Esophagus muscularis mucosa (tissue), 4 donors: ENCODE results near the gene LRCOL1. TPM values are rescaled to one million over a fixed set of nuclear protein-coding genes. Genes with fewer than 3 reads are reported as not detected.
A peak's percentile ranks its signal among the peaks of the same experiment; 100 is the strongest.

Source experiments
- DNase-seq: peaks from one replicate; pipeline ENCODE4 v3.0.0-alpha.2; 2017; ENCODE audit errors: extremely low spot score
- H3K27ac ChIP-seq, 4 donors: fragments of 200-600 bp; sonication (generic); replicated peaks in 1 of 4; 1 replicate in 3 of 4; 2 replicates in 1 of 4; pipeline ENCODE4 v1.5.1; 2016 to 2019; ENCODE audit warnings: mild to moderate bottlenecking in 1 of 4
- H3K27me3 ChIP-seq, 4 donors: fragments of 200-600 bp; sonication (generic); one replicate each; pipeline versions ENCODE4 v1.5.1 to v1.6.0; 2016 to 2019
- H3K36me3 ChIP-seq, 4 donors: fragments of 200-600 bp; sonication (generic); one replicate each; pipeline ENCODE4 v1.5.1; 2016 to 2019
- H3K4me1 ChIP-seq, 4 donors: fragments of 200-600 bp; sonication (generic); one replicate each; pipeline ENCODE4 v1.5.1; 2016 to 2019
- H3K4me3 ChIP-seq, 4 donors: fragments of 200-600 bp; sonication (generic); 1 replicate in 2 of 4; 2 replicates in 2 of 4; pipeline ENCODE4 v1.5.1; 2016 to 2019; ENCODE audit warnings: mild to moderate bottlenecking in 4 of 4, moderate library complexity in 1 of 4
- H3K9me3 ChIP-seq, 4 donors: fragments of 200-600 bp; sonication (generic); 1 replicate in 3 of 4; 2 replicates in 1 of 4; pipeline ENCODE4 v1.5.1; 2016 to 2019
- EP300 ChIP-seq: sonication (generic); formaldehyde crosslinking; IDR thresholded peaks from one replicate; pipeline ENCODE4 v1.6.1; 2017; ENCODE audit warnings: antibody characterized with exemption
- POLR2A ChIP-seq: fragments of 450-650 bp; IDR thresholded peaks from one replicate; pipeline ENCODE4 v1.6.1; 2017; ENCODE audit warnings: antibody characterized with exemption, moderate library complexity, mild to moderate bottlenecking, low read depth
- POLR2AphosphoS5 ChIP-seq, 2 donors: sonication (generic); formaldehyde crosslinking; IDR thresholded peaks; one replicate each; pipeline ENCODE4 v1.6.1; 2017; ENCODE audit warnings: antibody characterized with exemption in 2 of 2
- WGBS: methylation state at CpG from one replicate; pipeline ENCODE4 v1.1.5; 2018; 5-methylcytosine and 5-hydroxymethylcytosine counted together
- intact Hi-C: fragments of 100-400 bp; cut with DNase I; formaldehyde crosslinking; loops from one replicate; pipeline ENCODE4 v1.15.1; 2023
- total RNA-seq, 4 donors: library from RNA; depleted of rRNA; stranded (reverse); fragments of >200 nt; gene quantifications; one replicate each; pipeline versions ENCODE4 v1.1.0 to v1.2.1, GENCODE V29; 2016
- TF ChIP-seq, protein P1 (sequence below), 3 experiments: fragments of 200-600 bp in 2 of 3; fragments of 450-650 bp in 1 of 3; sonication (generic) in 2 of 3; IDR thresholded peaks; one replicate each; pipeline ENCODE4 v1.5.1; 2017 to 2019; ENCODE audit warnings: antibody characterized with exemption in 3 of 3, mild to moderate bottlenecking in 2 of 3, moderate library complexity in 1 of 3

The LRCOL1 gene
- total RNA-seq, 4 donors from 2014 or later, result not detected

DNA sequence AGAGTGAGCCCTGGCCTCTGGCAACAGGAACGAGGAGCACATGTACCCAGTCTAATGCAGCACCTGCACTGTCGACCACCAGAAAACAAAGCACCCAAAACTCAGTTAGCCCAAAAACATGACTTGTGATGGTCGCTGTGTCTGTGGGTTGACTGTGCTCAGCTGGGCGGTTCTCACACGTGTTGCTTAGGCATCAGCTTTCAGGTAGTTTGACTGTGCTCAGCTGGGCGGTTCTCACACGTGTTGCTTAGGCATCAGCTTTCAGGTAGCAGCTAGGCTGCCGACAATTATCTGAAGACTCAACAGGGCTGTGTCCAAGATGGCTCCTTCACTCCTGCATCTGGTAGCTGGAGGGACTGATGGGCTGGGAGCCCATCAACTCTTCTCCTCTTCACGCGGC is 1.2 kb upstream of the LRCOL1 start:
- intact Hi-C loops, result loop anchor here (10.0 kb wide), 1 partner anchor 457 kb away; no protein-coding TSS in a partner anchor
- no peaks in the 10 kb centered on the region for H3K36me3 ChIP-seq
- H3K4me1 ChIP-seq, result peaks cover 3 to 22% (median 15%) of the 10 kb centered on the region in 4 donors
- TF ChIP-seq, protein P1, sequence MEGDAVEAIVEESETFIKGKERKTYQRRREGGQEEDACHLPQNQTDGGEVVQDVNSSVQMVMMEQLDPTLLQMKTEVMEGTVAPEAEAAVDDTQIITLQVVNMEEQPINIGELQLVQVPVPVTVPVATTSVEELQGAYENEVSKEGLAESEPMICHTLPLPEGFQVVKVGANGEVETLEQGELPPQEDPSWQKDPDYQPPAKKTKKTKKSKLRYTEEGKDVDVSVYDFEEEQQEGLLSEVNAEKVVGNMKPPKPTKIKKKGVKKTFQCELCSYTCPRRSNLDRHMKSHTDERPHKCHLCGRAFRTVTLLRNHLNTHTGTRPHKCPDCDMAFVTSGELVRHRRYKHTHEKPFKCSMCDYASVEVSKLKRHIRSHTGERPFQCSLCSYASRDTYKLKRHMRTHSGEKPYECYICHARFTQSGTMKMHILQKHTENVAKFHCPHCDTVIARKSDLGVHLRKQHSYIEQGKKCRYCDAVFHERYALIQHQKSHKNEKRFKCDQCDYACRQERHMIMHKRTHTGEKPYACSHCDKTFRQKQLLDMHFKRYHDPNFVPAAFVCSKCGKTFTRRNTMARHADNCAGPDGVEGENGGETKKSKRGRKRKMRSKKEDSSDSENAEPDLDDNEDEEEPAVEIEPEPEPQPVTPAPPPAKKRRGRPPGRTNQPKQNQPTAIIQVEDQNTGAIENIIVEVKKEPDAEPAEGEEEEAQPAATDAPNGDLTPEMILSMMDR (IDR thresholded peaks at IDR 0.05), result no peak
- TF ChIP-seq POLR2AphosphoS5 (IDR thresholded peaks at IDR 0.05), result no peak
- no peak for TF ChIP-seq POLR2A
- no peak for TF ChIP-seq EP300
- no peak overlapping the region for H3K4me3 ChIP-seq
- WGBS, result 89% methylated on average over 4 of the region's 10 CpGs
- no peak overlapping the region for H3K27ac ChIP-seq
- no peak for DNase-seq
- peaks cover 0 to 19% (median 9%) of the 10 kb centered on the region in 4 donors for H3K9me3 ChIP-seq
- H3K27me3 ChIP-seq, result peaks cover 0 to 66% (median 10%) of the 10 kb centered on the region in 4 donors

DNA sequence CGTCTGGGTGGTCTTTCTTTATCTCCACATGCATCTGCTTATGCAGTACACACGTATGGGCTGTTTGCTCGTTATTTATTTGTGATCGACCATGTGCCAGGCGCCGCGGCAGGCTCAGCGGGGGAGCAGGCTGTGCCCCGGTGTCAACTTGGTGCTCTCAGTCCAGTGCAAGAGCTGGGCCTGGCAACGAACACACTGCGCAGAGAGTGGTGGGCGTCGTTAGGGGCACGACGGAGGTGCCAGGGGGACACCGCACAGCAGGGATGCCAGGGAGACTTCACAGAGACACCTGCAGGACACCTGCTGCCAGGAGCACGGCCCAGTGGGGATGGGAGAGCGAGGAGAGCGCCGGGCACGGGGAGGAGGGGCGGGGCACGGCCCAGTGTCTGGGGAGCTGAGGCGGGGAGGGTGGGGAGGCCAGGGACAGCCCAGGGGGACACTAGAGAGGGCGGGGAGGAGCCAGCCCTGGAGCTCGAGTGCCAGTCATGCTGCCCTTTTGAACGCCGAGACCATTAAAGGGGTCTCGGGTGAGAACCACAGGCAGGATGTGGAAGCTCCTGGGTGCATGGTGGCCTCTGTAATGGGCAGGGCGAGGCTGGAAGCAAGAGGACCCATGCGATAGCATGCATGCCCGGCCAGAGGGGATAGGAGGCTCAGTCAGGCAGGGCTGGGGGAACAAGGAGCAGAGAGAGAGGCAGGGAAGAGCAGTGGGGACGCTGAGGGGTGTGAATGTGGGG is 652 bp upstream of the LRCOL1 start:
- no peak overlapping the region for H3K27ac ChIP-seq
- intact Hi-C loops, result loop anchor here (10.0 kb wide), 1 partner anchor 456 kb away; no protein-coding TSS in a partner anchor
- no peaks in the 10 kb centered on the region for H3K36me3 ChIP-seq
- H3K9me3 ChIP-seq, result peaks cover 0 to 13% (median 4%) of the 10 kb centered on the region in 4 donors
- WGBS, result 80% methylated on average over 28 of the region's 33 CpGs
- DNase-seq, result no peak
- H3K4me3 ChIP-seq, result peak overlapping the region in 3 of 4 donors; percentile 11 to 33 (median 14)
- H3K4me1 ChIP-seq, result peaks cover 3 to 22% (median 15%) of the 10 kb centered on the region in 4 donors
- TF ChIP-seq POLR2A, result no peak
- TF ChIP-seq, protein P1 (IDR thresholded peaks at IDR 0.05), result no peak
- TF ChIP-seq EP300, result no peak
- TF ChIP-seq POLR2AphosphoS5 (IDR thresholded peaks at IDR 0.05), result no peak
- H3K27me3 ChIP-seq, result peaks cover 0 to 66% (median 5%) of the 10 kb centered on the region in 4 donors

DNA sequence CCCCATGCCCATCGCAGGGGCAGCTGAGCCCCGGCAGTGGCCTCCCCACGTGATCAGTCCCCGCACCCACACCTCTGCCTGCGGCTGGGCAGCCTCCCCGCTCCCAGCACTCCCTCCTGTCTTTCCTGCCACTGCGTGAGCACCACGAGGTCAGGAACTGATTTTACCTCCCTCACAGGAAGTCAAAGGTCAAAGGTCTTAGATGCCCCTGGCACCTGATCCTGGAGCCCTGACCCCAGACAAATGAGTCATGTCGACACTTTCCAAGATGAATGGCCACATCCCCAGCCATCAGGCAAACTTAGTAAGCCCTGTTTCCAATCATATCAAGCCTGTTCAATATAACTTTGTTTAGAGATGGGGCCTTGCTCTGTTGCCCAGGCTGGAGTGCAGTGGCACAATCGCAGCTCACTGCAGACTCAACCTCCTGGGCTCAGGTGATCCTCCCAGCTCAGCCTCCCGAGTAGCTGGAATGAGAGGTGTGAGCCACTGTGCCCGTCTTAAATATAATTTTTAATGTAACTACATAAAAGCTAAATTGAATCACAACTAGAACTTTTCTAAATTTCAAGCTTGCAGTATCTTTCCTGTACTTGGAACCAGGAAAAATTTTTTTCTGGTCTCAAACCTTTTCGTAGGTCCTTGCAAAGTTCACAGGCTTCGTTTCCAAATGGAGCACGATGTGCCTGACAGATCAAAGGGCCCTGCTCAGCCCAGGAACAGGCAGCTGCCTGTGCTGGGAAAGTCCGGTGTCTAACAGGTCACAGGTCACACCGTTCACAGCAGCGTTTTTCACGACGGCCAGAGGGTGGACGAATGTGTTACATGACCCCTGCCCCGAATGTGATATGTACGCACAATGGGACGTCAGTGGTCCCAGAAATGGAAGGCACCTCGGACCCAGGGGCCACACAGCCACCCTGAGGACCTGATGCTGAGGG is 1.9 kb downstream of the LRCOL1 start:
- Histone ChIP-seq H3K4me3 (no peak overlapping the region), H3K4me1 (peaks cover 3 to 25% (median 19%) of the 10 kb centered on the region in 4 donors), H3K27ac (no peak overlapping the region), H3K36me3 (no peaks in the 10 kb centered on the region), H3K9me3 (peaks cover 0 to 12% (median 4%) of the 10 kb centered on the region in 4 donors), H3K27me3 (peaks cover 0 to 80% (median 9%) of the 10 kb centered on the region in 4 donors)
- intact Hi-C loops, result no loop called here
- WGBS, result 61% methylated on average over 19 of the region's 25 CpGs
- DNase-seq, result no peak
- TF ChIP-seq, protein P1 (IDR thresholded peaks at IDR 0.05), result no peak
- TF ChIP-seq POLR2AphosphoS5 (IDR thresholded peaks at IDR 0.05) (no peak), POLR2A (no peak), EP300 (no peak)

DNA sequence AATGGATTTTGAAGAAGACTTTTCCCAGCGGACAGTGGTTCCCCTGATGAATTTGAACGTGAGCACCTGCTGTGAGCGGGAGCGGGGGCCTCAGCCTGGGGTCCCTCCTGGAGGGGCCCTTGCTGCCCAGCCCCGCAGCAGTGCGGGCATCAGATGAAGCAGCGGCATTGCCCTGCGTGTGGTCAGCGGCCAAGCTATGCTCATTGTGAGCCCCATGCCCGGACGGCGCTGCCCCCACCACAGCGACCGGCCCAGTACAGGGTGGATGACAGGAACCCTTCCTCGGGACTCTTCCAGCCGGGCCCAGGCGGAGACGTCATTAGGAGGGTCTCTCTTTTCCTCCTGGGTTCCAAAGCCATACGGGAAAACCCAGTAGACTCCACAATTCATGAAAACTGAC is 3.5 kb downstream of the LRCOL1 start:
- DNase-seq, result no peak
- Histone ChIP-seq H3K27ac (no peak overlapping the region), H3K9me3 (peaks cover 0 to 8% (median 3%) of the 10 kb centered on the region in 4 donors), H3K36me3 (no peaks in the 10 kb centered on the region), H3K4me1 (peaks cover 3 to 34% (median 24%) of the 10 kb centered on the region in 4 donors), H3K27me3 (peaks cover 0 to 91% (median 13%) of the 10 kb centered on the region in 4 donors), H3K4me3 (no peak overlapping the region)
- no peak for TF ChIP-seq POLR2A
- TF ChIP-seq EP300, result no peak
- no peak for TF ChIP-seq POLR2AphosphoS5 (IDR thresholded peaks at IDR 0.05)
- TF ChIP-seq, protein P1 (IDR thresholded peaks at IDR 0.05), result no peak
- intact Hi-C loops, result no loop called here
- 76% methylated on average over 11 of the region's 19 CpGs for WGBS
